ENCODE measurements around the gene HOTAIR. TPM values are rescaled to one million over a fixed set of nuclear protein-coding genes. Genes with fewer than 3 reads are reported as not detected.

HOTAIR gene
- total RNA-seq, 1 donor from 2014 or later = 1.4 TPM

GRCh38 chr12:54004841-54005530, 30.2 kb upstream of the HOTAIR start:
- Mint-ChIP-seq H3K9me3 (ENCODE audit: unreplicated experiment) (no peaks in the 10 kb centered on the region), H3K4me1 (ENCODE audit: unreplicated experiment) (peaks cover 11% of the 10 kb centered on the region), H3K27ac (ENCODE audit: unreplicated experiment) (no peak overlapping the region), H3K4me3 (ENCODE audit: unreplicated experiment) (no peak overlapping the region), H3K36me3 (ENCODE audit: low read depth, unreplicated experiment) (no peaks in the 10 kb centered on the region), H3K27me3 (ENCODE audit: unreplicated experiment) (peaks cover 34% of the 10 kb centered on the region)
- peak; percentile 56 for DNase-seq (ENCODE audit: low spot score)
- TF ChIP-seq CTCF (IDR thresholded peaks at IDR 0.05; ENCODE audit: unreplicated experiment) = no peak

DNA sequence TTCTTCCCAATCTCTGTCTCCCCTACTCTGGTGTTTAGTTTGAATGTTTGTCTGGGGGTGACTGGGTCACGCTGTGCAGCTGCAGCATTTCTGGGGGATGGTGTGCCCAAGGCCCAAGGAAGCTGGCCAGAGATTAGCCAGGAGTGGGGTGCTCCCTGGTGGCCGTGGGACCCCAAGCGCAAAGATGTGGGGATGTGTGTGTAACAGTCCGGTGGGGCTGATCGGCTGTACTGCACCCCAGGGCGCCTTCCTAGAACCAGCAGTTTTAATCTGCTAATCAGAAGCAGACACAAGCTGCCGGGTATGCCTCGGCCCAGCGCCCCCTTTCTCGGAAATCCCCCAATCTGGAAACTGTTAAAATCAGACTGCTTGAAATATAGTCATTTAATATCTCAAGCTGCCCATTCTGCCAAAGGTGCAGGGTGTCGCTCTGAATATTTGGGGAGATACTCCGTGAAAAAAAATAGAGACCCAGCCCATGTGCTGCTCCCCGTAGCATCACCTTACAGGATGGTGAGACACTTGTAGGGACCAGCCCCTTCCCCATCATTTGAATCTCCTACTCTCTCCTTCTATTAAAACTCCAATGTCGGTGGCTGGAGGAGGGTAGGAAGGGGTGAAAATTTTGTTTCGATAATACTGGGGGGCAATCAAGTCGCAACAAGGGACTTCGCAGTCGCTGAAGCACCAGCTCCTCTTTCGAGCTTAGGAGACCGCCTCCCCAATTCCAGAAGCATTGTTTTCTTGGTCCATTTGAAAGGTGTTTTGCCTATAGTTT, 29.5 kb upstream of the HOTAIR start:
- H3K27ac Mint-ChIP-seq (ENCODE audit: unreplicated experiment) = no peak overlapping the region
- H3K4me3 Mint-ChIP-seq (ENCODE audit: unreplicated experiment) = no peak overlapping the region

GRCh38 chr12:54003625-54004024, 28.9 kb upstream of the HOTAIR start:
- peaks cover 33% of the 10 kb centered on the region for H3K27me3 Mint-ChIP-seq (ENCODE audit: unreplicated experiment)
- no peaks in the 10 kb centered on the region for H3K9me3 Mint-ChIP-seq (ENCODE audit: unreplicated experiment)
- no peaks in the 10 kb centered on the region for H3K36me3 Mint-ChIP-seq (ENCODE audit: low read depth, unreplicated experiment)
- no peak for TF ChIP-seq CTCF (IDR thresholded peaks at IDR 0.05; ENCODE audit: unreplicated experiment)
- H3K27ac Mint-ChIP-seq (ENCODE audit: unreplicated experiment) = no peak overlapping the region
- peaks cover 11% of the 10 kb centered on the region for H3K4me1 Mint-ChIP-seq (ENCODE audit: unreplicated experiment)
- DNase-seq (ENCODE audit: low spot score) = no peak
- no peak overlapping the region for H3K4me3 Mint-ChIP-seq (ENCODE audit: unreplicated experiment)

More for the DNA sequence above, 29.5 kb upstream of the HOTAIR start:
- Mint-ChIP-seq H3K4me1 (ENCODE audit: unreplicated experiment) (peaks cover 11% of the 10 kb centered on the region), H3K9me3 (ENCODE audit: unreplicated experiment) (no peaks in the 10 kb centered on the region), H3K36me3 (ENCODE audit: low read depth, unreplicated experiment) (no peaks in the 10 kb centered on the region), H3K27me3 (ENCODE audit: unreplicated experiment) (peaks cover 32% of the 10 kb centered on the region)
- DNase-seq (ENCODE audit: low spot score) = no peak
- TF ChIP-seq CTCF (IDR thresholded peaks at IDR 0.05; ENCODE audit: unreplicated experiment) = no peak

DNA sequence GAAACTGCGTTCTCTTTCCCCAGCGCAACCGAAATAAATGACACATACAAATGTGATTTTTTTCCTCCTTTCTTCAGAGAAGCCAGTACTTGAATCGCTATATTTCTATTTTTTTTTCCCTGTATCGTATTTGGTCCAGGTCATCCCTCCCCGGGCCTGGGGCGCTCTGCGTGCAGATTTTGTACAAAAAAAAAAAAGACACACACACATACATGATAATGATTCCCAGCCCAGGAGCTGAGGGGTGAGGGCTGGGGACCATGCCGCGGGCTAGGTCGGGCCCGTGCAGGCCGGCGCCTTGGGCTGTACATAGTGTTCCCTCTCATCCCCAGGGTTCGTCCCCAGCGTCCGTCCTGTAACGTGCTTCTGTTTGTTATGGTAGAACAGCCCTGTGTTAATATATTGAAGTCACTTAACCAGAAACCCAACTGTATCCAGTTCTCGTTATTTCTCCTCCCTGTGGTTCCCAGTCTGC, 28.2 kb upstream of the HOTAIR start:
- Mint-ChIP-seq H3K27ac (ENCODE audit: unreplicated experiment) (peak overlapping the region; percentile 3), H3K4me1 (ENCODE audit: unreplicated experiment) (peaks cover 11% of the 10 kb centered on the region), H3K36me3 (ENCODE audit: low read depth, unreplicated experiment) (no peaks in the 10 kb centered on the region), H3K27me3 (ENCODE audit: unreplicated experiment) (peaks cover 38% of the 10 kb centered on the region), H3K4me3 (ENCODE audit: unreplicated experiment) (no peak overlapping the region), H3K9me3 (ENCODE audit: unreplicated experiment) (no peaks in the 10 kb centered on the region)
- DNase-seq (ENCODE audit: low spot score) = no peak
- peak; percentile 17 for TF ChIP-seq CTCF (IDR thresholded peaks at IDR 0.05; ENCODE audit: unreplicated experiment)
